ENCODE results near the gene NNMT. TPM values are rescaled to one million over a fixed set of nuclear protein-coding genes. Genes with fewer than 3 reads are reported as not detected.

NNMT gene
- total and polyA plus RNA-seq, 2 donors (not counting 1 experiment from before 2014, with no cell fraction given): 156 to 639 TPM

- Histone ChIP-seq H3K36me3 (ENCODE audit: control insufficient read depth, insufficient read depth, low read length) (no peaks in the 10 kb centered on the region), H3K9ac (ENCODE audit: insufficient read depth, low read length) (no peak overlapping the region), H3K4me1 (ENCODE audit: control insufficient read depth, extremely low read depth, insufficient read depth, low read length) (peaks cover 4% of the 10 kb centered on the region), H3K79me2 (ENCODE audit: control insufficient read depth, insufficient read depth, low read length) (no peaks in the 10 kb centered on the region), H3K4me3 (replicated peaks in 1 of 4; ENCODE audit: control extremely low read depth in 1 of 4, insufficient read depth in 1 of 4, low read depth in 3 of 4, low read length in 4 of 4) (no peak overlapping the region), H4K20me1 (ENCODE audit: control insufficient read depth, extremely low read depth, insufficient read depth, low read length) (no peaks in the 10 kb centered on the region), H2AFZ (ENCODE audit: low read length) (no peak overlapping the region), H3K4me2 (ENCODE audit: extremely low read depth, insufficient read depth, low read length) (no peak overlapping the region), H3K27me3 (ENCODE audit: control insufficient read depth, insufficient read depth, low read length) (peaks cover 3% of the 10 kb centered on the region), H3K9me3 (ENCODE audit: control insufficient read depth, insufficient read depth, low read depth, low read length) (no peaks in the 10 kb centered on the region), H3K27ac (ENCODE audit: insufficient read depth, low read length) (no peak overlapping the region)
- no peak for DNase-seq (ENCODE audit: low read depth in 2 of 2)
- no peak for TF ChIP-seq CTCF (conservative IDR thresholded peaks at IDR 0.05 in 1 of 2, IDR thresholded peaks at IDR 0.05 in 1 of 2; ENCODE audit: low read depth in 1 of 2, low read length in 2 of 2)
- no peak for TF ChIP-seq EZH2 (IDR thresholded peaks at IDR 0.05; ENCODE audit: low read length, missing control alignments)
Measured at GRCh38 chr11:114322934-114323333, 26.7 kb downstream of the NNMT start.

GRCh38 chr11:114326151-114326550, 30.0 kb downstream of the NNMT start:
- H3K27ac ChIP-seq (ENCODE audit: insufficient read depth, low read length): no peak overlapping the region
- H3K4me2 ChIP-seq (ENCODE audit: extremely low read depth, insufficient read depth, low read length): no peak overlapping the region
- no peak overlapping the region for H3K9ac ChIP-seq (ENCODE audit: insufficient read depth, low read length)
- no peak for TF ChIP-seq CTCF (conservative IDR thresholded peaks at IDR 0.05 in 1 of 2, IDR thresholded peaks at IDR 0.05 in 1 of 2; ENCODE audit: low read depth in 1 of 2, low read length in 2 of 2)
- TF ChIP-seq EZH2 (IDR thresholded peaks at IDR 0.05; ENCODE audit: low read length, missing control alignments): no peak
- H3K4me3 ChIP-seq (replicated peaks in 1 of 4; ENCODE audit: control extremely low read depth in 1 of 4, insufficient read depth in 1 of 4, low read depth in 3 of 4, low read length in 4 of 4): no peak overlapping the region
- DNase-seq (ENCODE audit: low read depth in 2 of 2): no peak
- no peak overlapping the region for H2AFZ ChIP-seq (ENCODE audit: low read length)
- H3K9me3 ChIP-seq (ENCODE audit: control insufficient read depth, insufficient read depth, low read depth, low read length): no peaks in the 10 kb centered on the region
- no peaks in the 10 kb centered on the region for H3K79me2 ChIP-seq (ENCODE audit: control insufficient read depth, insufficient read depth, low read length)
- H3K27me3 ChIP-seq (ENCODE audit: control insufficient read depth, insufficient read depth, low read length): peaks cover 3% of the 10 kb centered on the region
- H4K20me1 ChIP-seq (ENCODE audit: control insufficient read depth, extremely low read depth, insufficient read depth, low read length): no peaks in the 10 kb centered on the region
- no peaks in the 10 kb centered on the region for H3K36me3 ChIP-seq (ENCODE audit: control insufficient read depth, insufficient read depth, low read length)
- H3K4me1 ChIP-seq (ENCODE audit: control insufficient read depth, extremely low read depth, insufficient read depth, low read length): peaks cover 2% of the 10 kb centered on the region

- no peak overlapping the region for H3K9ac ChIP-seq (ENCODE audit: insufficient read depth, low read length)
- no peak overlapping the region for H2AFZ ChIP-seq (ENCODE audit: low read length)
- H3K79me2 ChIP-seq (ENCODE audit: control insufficient read depth, insufficient read depth, low read length): no peaks in the 10 kb centered on the region
- H3K4me3 ChIP-seq (replicated peaks in 1 of 4; ENCODE audit: control extremely low read depth in 1 of 4, insufficient read depth in 1 of 4, low read depth in 3 of 4, low read length in 4 of 4): no peak overlapping the region
- H3K36me3 ChIP-seq (ENCODE audit: control insufficient read depth, insufficient read depth, low read length): no peaks in the 10 kb centered on the region
- peaks cover 3% of the 10 kb centered on the region for H3K27me3 ChIP-seq (ENCODE audit: control insufficient read depth, insufficient read depth, low read length)
- no peak overlapping the region for H3K4me2 ChIP-seq (ENCODE audit: extremely low read depth, insufficient read depth, low read length)
- H4K20me1 ChIP-seq (ENCODE audit: control insufficient read depth, extremely low read depth, insufficient read depth, low read length): no peaks in the 10 kb centered on the region
- no peak overlapping the region for H3K27ac ChIP-seq (ENCODE audit: insufficient read depth, low read length)
- no peak for DNase-seq (ENCODE audit: low read depth in 2 of 2)
- TF ChIP-seq EZH2 (IDR thresholded peaks at IDR 0.05; ENCODE audit: low read length, missing control alignments) (no peak), CTCF (conservative IDR thresholded peaks at IDR 0.05 in 1 of 2, IDR thresholded peaks at IDR 0.05 in 1 of 2; ENCODE audit: low read depth in 1 of 2, low read length in 2 of 2) (no peak)
- H3K9me3 ChIP-seq (ENCODE audit: control insufficient read depth, insufficient read depth, low read depth, low read length): no peaks in the 10 kb centered on the region
- H3K4me1 ChIP-seq (ENCODE audit: control insufficient read depth, extremely low read depth, insufficient read depth, low read length): peaks cover 2% of the 10 kb centered on the region
Measured at GRCh38 chr11:114326776-114327175, 30.6 kb downstream of the NNMT start.
